H9 (cell line): ENCODE data around the gene SH3BP5. TPM values are rescaled to one million over a fixed set of nuclear protein-coding genes. Genes with fewer than 3 reads are reported as not detected.

ENCODE experiments used
- DNase-seq: peaks from one replicate; pipeline ENCODE4 v3.0.0-alpha.2; 2017
- H2AFZ ChIP-seq: one replicate; pipeline ENCODE4 v1.6.1; 2013; ENCODE audit warnings: mild to moderate bottlenecking, low read length, control low read depth, moderate library complexity
- H2AK5ac ChIP-seq: 2 replicates; pipeline ENCODE4 v1.6.1; 2013; ENCODE audit warnings: low read length, control low read depth, mixed read lengths; ENCODE audit not compliant: insufficient read length
- H2BK120ac ChIP-seq: one replicate; pipeline ENCODE4 v1.6.1; 2013; ENCODE audit warnings: low read depth, mild to moderate bottlenecking, low read length, control low read depth, inconsistent platforms; ENCODE audit not compliant: poor library complexity, severe bottlenecking
- H2BK12ac ChIP-seq: 2 replicates; pipeline ENCODE4 v1.6.1; 2013; ENCODE audit warnings: low read length, control low read depth, mixed read lengths, low read depth; ENCODE audit not compliant: insufficient read length
- H2BK15ac ChIP-seq: 2 replicates; pipeline ENCODE4 v1.6.1; 2013; ENCODE audit warnings: low read depth, low read length, control low read depth
- H2BK20ac ChIP-seq: one replicate; pipeline ENCODE4 v1.6.1; 2013; ENCODE audit warnings: low read depth, mild to moderate bottlenecking, low read length, control low read depth, inconsistent platforms; ENCODE audit not compliant: poor library complexity, severe bottlenecking
- H2BK5ac ChIP-seq: 2 replicates; pipeline ENCODE4 v1.6.1; 2013; ENCODE audit warnings: low read length, control low read depth, mixed read lengths; ENCODE audit not compliant: insufficient read length
- H3K14ac ChIP-seq: 2 replicates; pipeline ENCODE4 v1.6.1; 2013; ENCODE audit warnings: low read length, control low read depth; ENCODE audit not compliant: insufficient read depth
- H3K18ac ChIP-seq: 2 replicates; pipeline ENCODE4 v1.6.1; 2013; ENCODE audit warnings: low read depth, mild to moderate bottlenecking, mixed read lengths, low read length, control low read depth; ENCODE audit not compliant: insufficient read length
- H3K23ac ChIP-seq: 2 replicates; pipeline ENCODE4 v1.6.1; 2013; ENCODE audit warnings: low read length, control low read depth, mixed read lengths, low read depth; ENCODE audit not compliant: insufficient read length
- H3K23me2 ChIP-seq: 2 replicates; pipeline ENCODE4 v1.6.1; 2013; ENCODE audit warnings: low read depth, mild to moderate bottlenecking, mixed read lengths, low read length, control low read depth; ENCODE audit not compliant: insufficient read length, poor library complexity, severe bottlenecking
- H3K27ac ChIP-seq: 2 replicates; pipeline ENCODE4 v1.5.1; 2013; ENCODE audit warnings: low read length, control low read depth, mixed read lengths, low read depth; ENCODE audit not compliant: insufficient read length
- H3K27me3 ChIP-seq: 2 replicates; pipeline ENCODE4 v1.6.1; 2013; ENCODE audit warnings: low read length, control low read depth, inconsistent platforms; ENCODE audit not compliant: insufficient read depth
- H3K4ac ChIP-seq: 2 replicates; pipeline ENCODE4 v1.6.1; 2013; ENCODE audit warnings: low read depth, mild to moderate bottlenecking, control low read depth, inconsistent platforms, low read length, moderate library complexity
- H3K4me1 ChIP-seq: 2 replicates; pipeline ENCODE4 v1.6.1; 2013; ENCODE audit warnings: low read length, control low read depth, inconsistent platforms; ENCODE audit not compliant: insufficient read depth
- H3K4me2 ChIP-seq: 2 replicates; pipeline ENCODE4 v1.6.1; 2013; ENCODE audit warnings: low read length, control low read depth, mixed read lengths; ENCODE audit not compliant: insufficient read length, insufficient read depth
- H3K56ac ChIP-seq: 2 replicates; pipeline ENCODE4 v1.6.1; 2013; ENCODE audit warnings: low read depth, mild to moderate bottlenecking, mixed read lengths, low read length, control low read depth; ENCODE audit not compliant: insufficient read length
- H3K79me1 ChIP-seq: 2 replicates; pipeline ENCODE4 v1.6.1; 2013; ENCODE audit warnings: low read depth, mild to moderate bottlenecking, moderate library complexity, low read length, control low read depth, inconsistent platforms; ENCODE audit not compliant: insufficient read depth, poor library complexity, severe bottlenecking
- H3K79me2 ChIP-seq: 2 replicates; pipeline ENCODE4 v1.6.1; 2013; ENCODE audit warnings: low read length, control low read depth, inconsistent platforms; ENCODE audit not compliant: insufficient read depth
- H3K9ac ChIP-seq: 2 replicates; pipeline ENCODE4 v1.6.1; 2013; ENCODE audit warnings: low read length, control low read depth, mixed read lengths; ENCODE audit not compliant: insufficient read length; ENCODE audit errors: extremely low read depth
- H3K9me3 ChIP-seq: one replicate; pipeline ENCODE4 v1.6.1; 2013; ENCODE audit warnings: low read depth, low read length, inconsistent platforms; ENCODE audit not compliant: control insufficient read depth
- H3T11ph ChIP-seq: one replicate; pipeline ENCODE4 v1.6.1; 2013; ENCODE audit warnings: mild to moderate bottlenecking, low read length, control low read depth, inconsistent platforms
- H4K20me1 ChIP-seq: one replicate; pipeline ENCODE4 v1.6.1; 2013; ENCODE audit not compliant: control insufficient read depth, insufficient read length, insufficient read depth
- H4K5ac ChIP-seq: 2 replicates; pipeline ENCODE4 v1.6.1; 2013; ENCODE audit warnings: low read depth, mild to moderate bottlenecking, mixed read lengths, low read length, control low read depth; ENCODE audit not compliant: insufficient read length
- H4K8ac ChIP-seq: replicated peaks from 2 replicates; pipeline ENCODE4 v1.6.1; 2013; ENCODE audit warnings: low read length, control low read depth, mixed read lengths, low read depth; ENCODE audit not compliant: insufficient read length
- H4K91ac ChIP-seq: 2 replicates; pipeline ENCODE4 v1.6.1; 2013; ENCODE audit warnings: low read depth, mild to moderate bottlenecking, moderate library complexity, mixed read lengths, low read length, control low read depth; ENCODE audit not compliant: insufficient read length
- H3K27ac Mint-ChIP-seq, 3 experiments: 2 replicates in 2 of 3; 3 replicates in 1 of 3; pipeline ENCODE4 v1.8.0; 2020 to 2021; ENCODE audit warnings: mixed read lengths in 3 of 3, mild to moderate bottlenecking in 1 of 3, moderate library complexity in 1 of 3
- H3K27me3 Mint-ChIP-seq: 2 replicates; pipeline ENCODE4 v1.8.0; 2021; ENCODE audit warnings: low read depth, mild to moderate bottlenecking, moderate library complexity, mixed read lengths
- H3K36me3 Mint-ChIP-seq, 3 experiments: 2 replicates in 2 of 3; 3 replicates in 1 of 3; pipeline ENCODE4 v1.8.0; 2020 to 2021; ENCODE audit warnings: low read depth in 3 of 3, mixed read lengths in 3 of 3; ENCODE audit not compliant: insufficient read depth in 1 of 3
- H3K4me1 Mint-ChIP-seq, 2 experiments: 2 replicates each; pipeline ENCODE4 v1.8.0; 2020; ENCODE audit warnings: mixed read lengths in 2 of 2
- H3K4me3 Mint-ChIP-seq, 2 experiments: 2 replicates in 1 of 2; 3 replicates in 1 of 2; pipeline ENCODE4 v1.8.0; 2020 to 2021; ENCODE audit warnings: mild to moderate bottlenecking in 2 of 2, mixed read lengths in 2 of 2, moderate library complexity in 1 of 2
- H3K9me3 Mint-ChIP-seq, 2 experiments: 2 replicates in 1 of 2; 3 replicates in 1 of 2; pipeline ENCODE4 v1.8.0; 2020; ENCODE audit warnings: mild to moderate bottlenecking in 2 of 2, mixed read lengths in 2 of 2, moderate library complexity in 1 of 2
- WGBS: extraction: QIAGEN DNeasy Blood & Tissue Kit; methylation state at CpG from one replicate; pipeline ENCODE4 v1.1.7; 2013; ENCODE audit warnings: missing lambda C conversion rate, low lambda C conversion rate, mixed read lengths; ENCODE audit not compliant: insufficient read length; ENCODE audit errors: extremely low coverage; 5-methylcytosine and 5-hydroxymethylcytosine counted together
- total RNA-seq: library from RNA; stranded (reverse); gene quantifications from 2 replicates; pipeline ENCODE4 v1.2.1, GENCODE V29; 2021
- TF ChIP-seq, protein P1 (sequence below): fragments of 200-600 bp; sonication (generic); conservative IDR thresholded peaks from 3 replicates; pipeline ENCODE4 v1.8.0; 2021; ENCODE audit warnings: antibody characterized with exemption, mild to moderate bottlenecking

The SH3BP5 gene
- total RNA-seq, 1 experiment from 2014 or later: 6.8 TPM

- Histone ChIP-seq H4K8ac (no peak overlapping the region), H2AFZ (no peak overlapping the region), H3K23ac (no peak overlapping the region), H3K4me2 (no peak overlapping the region), H2BK15ac (no peak overlapping the region), H3K23me2 (no peaks in the 10 kb centered on the region), H4K91ac (no peak overlapping the region), H3K56ac (no peak overlapping the region), H3K4ac (no peak overlapping the region), H3K27ac (no peak overlapping the region), H3K79me2 (no peaks in the 10 kb centered on the region), H3K14ac (no peak overlapping the region), H2BK20ac (no peak overlapping the region), H3K79me1 (no peaks in the 10 kb centered on the region), H4K20me1 (no peaks in the 10 kb centered on the region), H3K27me3 (no peaks in the 10 kb centered on the region), H3T11ph (no peak overlapping the region), H2BK120ac (no peak overlapping the region), H2BK5ac (no peak overlapping the region), H3K9ac (no peak overlapping the region), H3K4me1 (no peaks in the 10 kb centered on the region; the same call in 1 of the 2 replicates), H3K18ac (no peak overlapping the region), H3K9me3 (no peaks in the 10 kb centered on the region), H4K5ac (no peak overlapping the region), H2BK12ac (no peak overlapping the region), H2AK5ac (no peak overlapping the region)
- Mint-ChIP-seq H3K9me3 (no peaks in the 10 kb centered on the region), H3K4me3 (no peak overlapping the region; a peak in 1 of 5 replicates), H3K27me3 (no peaks in the 10 kb centered on the region), H3K4me1 (peaks cover 21 to 29% of the 10 kb centered on the region in 2 experiments), H3K27ac (no peak overlapping the region), H3K36me3 (no peaks in the 10 kb centered on the region)
- TF ChIP-seq, protein P1, sequence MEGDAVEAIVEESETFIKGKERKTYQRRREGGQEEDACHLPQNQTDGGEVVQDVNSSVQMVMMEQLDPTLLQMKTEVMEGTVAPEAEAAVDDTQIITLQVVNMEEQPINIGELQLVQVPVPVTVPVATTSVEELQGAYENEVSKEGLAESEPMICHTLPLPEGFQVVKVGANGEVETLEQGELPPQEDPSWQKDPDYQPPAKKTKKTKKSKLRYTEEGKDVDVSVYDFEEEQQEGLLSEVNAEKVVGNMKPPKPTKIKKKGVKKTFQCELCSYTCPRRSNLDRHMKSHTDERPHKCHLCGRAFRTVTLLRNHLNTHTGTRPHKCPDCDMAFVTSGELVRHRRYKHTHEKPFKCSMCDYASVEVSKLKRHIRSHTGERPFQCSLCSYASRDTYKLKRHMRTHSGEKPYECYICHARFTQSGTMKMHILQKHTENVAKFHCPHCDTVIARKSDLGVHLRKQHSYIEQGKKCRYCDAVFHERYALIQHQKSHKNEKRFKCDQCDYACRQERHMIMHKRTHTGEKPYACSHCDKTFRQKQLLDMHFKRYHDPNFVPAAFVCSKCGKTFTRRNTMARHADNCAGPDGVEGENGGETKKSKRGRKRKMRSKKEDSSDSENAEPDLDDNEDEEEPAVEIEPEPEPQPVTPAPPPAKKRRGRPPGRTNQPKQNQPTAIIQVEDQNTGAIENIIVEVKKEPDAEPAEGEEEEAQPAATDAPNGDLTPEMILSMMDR: no peak
- DNase-seq: no peak
- WGBS: no CpG with 5 or more reads among the region's 5 CpGs
Observed at GRCh38 chr3:15284121-15284889, 48.1 kb downstream of the SH3BP5 start.
